Mesothelial cell of epicardium (in vitro differentiated cells): ENCODE results near the gene NR5A2. TPM values are rescaled to one million over a fixed set of nuclear protein-coding genes. Genes with fewer than 3 reads are reported as not detected.

Experiments
- DNase-seq, 2 experiments: peaks; one replicate each; pipeline ENCODE4 v3.0.0; 2021; ENCODE audit warnings: low spot score in 2 of 2; ENCODE audit not compliant: unreplicated experiment in 2 of 2
- H3K27ac Mint-ChIP-seq: 2 replicates; pipeline ENCODE4 v1.8.0; 2021; ENCODE audit warnings: mixed read lengths
- H3K27me3 Mint-ChIP-seq: 2 replicates; pipeline ENCODE4 v1.8.0; 2021; ENCODE audit warnings: low read depth, mixed read lengths
- H3K36me3 Mint-ChIP-seq: 2 replicates; pipeline ENCODE4 v1.8.0; 2021; ENCODE audit warnings: mixed read lengths
- H3K4me1 Mint-ChIP-seq: 2 replicates; pipeline ENCODE4 v1.8.0; 2021; ENCODE audit warnings: mixed read lengths
- H3K4me3 Mint-ChIP-seq: 2 replicates; pipeline ENCODE4 v1.8.0; 2021; ENCODE audit warnings: mild to moderate bottlenecking, moderate library complexity, mixed read lengths
- H3K9me3 Mint-ChIP-seq: 2 replicates; pipeline ENCODE4 v1.8.0; 2021; ENCODE audit warnings: mixed read lengths
- total RNA-seq: library from RNA; stranded (reverse); gene quantifications from 3 replicates; pipeline ENCODE4 v1.2.1, GENCODE V29; 2021
- TF ChIP-seq, protein P1 (sequence below): fragments of 200-600 bp; sonication (generic); IDR thresholded peaks from one replicate; pipeline ENCODE4 v1.5.0; 2021; ENCODE audit warnings: antibody characterized with exemption; ENCODE audit not compliant: unreplicated experiment

NR5A2 gene
- total RNA-seq, 1 donor from 2014 or later, result 0.38 TPM

GRCh38 chr1:200073286-200073637, 45.8 kb downstream of the NR5A2 start:
- TF ChIP-seq, protein P1, sequence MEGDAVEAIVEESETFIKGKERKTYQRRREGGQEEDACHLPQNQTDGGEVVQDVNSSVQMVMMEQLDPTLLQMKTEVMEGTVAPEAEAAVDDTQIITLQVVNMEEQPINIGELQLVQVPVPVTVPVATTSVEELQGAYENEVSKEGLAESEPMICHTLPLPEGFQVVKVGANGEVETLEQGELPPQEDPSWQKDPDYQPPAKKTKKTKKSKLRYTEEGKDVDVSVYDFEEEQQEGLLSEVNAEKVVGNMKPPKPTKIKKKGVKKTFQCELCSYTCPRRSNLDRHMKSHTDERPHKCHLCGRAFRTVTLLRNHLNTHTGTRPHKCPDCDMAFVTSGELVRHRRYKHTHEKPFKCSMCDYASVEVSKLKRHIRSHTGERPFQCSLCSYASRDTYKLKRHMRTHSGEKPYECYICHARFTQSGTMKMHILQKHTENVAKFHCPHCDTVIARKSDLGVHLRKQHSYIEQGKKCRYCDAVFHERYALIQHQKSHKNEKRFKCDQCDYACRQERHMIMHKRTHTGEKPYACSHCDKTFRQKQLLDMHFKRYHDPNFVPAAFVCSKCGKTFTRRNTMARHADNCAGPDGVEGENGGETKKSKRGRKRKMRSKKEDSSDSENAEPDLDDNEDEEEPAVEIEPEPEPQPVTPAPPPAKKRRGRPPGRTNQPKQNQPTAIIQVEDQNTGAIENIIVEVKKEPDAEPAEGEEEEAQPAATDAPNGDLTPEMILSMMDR, result no peak
- Mint-ChIP-seq H3K36me3 (no peaks in the 10 kb centered on the region), H3K4me1 (peaks cover 3% of the 10 kb centered on the region), H3K27me3 (peaks cover 51% of the 10 kb centered on the region), H3K27ac (no peak overlapping the region), H3K9me3 (no peaks in the 10 kb centered on the region), H3K4me3 (no peak overlapping the region)
- DNase-seq, result no peak

DNA sequence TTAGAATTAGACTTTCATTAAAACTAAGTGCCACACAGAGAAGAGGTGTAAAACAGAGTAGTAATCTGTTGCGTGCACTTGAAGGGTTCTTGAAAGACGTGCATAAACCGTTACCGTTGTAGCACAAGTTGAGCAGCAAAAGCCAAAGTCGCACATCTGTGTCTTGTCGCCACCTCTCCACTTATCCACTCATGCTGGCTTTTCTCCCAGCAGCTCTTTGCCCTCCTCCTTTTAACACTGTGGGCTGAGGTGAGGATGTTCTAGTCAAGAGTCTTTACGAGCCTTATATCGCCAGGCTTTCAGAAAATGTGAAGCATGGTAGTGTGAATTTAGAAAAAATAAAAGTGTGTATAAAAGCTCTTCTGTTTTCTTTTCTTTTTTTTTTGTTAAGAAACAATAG, 48.0 kb downstream of the NR5A2 start:
- peaks cover 37% of the 10 kb centered on the region for H3K27me3 Mint-ChIP-seq
- no peaks in the 10 kb centered on the region for H3K36me3 Mint-ChIP-seq
- no peaks in the 10 kb centered on the region for H3K9me3 Mint-ChIP-seq
- no peak overlapping the region for H3K27ac Mint-ChIP-seq
- H3K4me3 Mint-ChIP-seq, result no peak overlapping the region
- H3K4me1 Mint-ChIP-seq, result peaks cover 3% of the 10 kb centered on the region
- DNase-seq, result no peak
- TF ChIP-seq, protein P1, result no peak

- no peak for DNase-seq
- TF ChIP-seq, protein P1, result no peak
- H3K27ac Mint-ChIP-seq, result no peak overlapping the region
- H3K4me1 Mint-ChIP-seq, result peaks cover 3% of the 10 kb centered on the region
- H3K9me3 Mint-ChIP-seq, result no peaks in the 10 kb centered on the region
- H3K27me3 Mint-ChIP-seq, result peaks cover 38% of the 10 kb centered on the region
- no peak overlapping the region for H3K4me3 Mint-ChIP-seq
- H3K36me3 Mint-ChIP-seq, result no peaks in the 10 kb centered on the region
Observed at GRCh38 chr1:200075938-200076546, 48.5 kb downstream of the NR5A2 start.

- H3K4me3 Mint-ChIP-seq, result no peak overlapping the region
- TF ChIP-seq, protein P1, result no peak
- DNase-seq, result no peak
- H3K27ac Mint-ChIP-seq, result no peak overlapping the region
- no peaks in the 10 kb centered on the region for H3K9me3 Mint-ChIP-seq
- H3K27me3 Mint-ChIP-seq, result peaks cover 39% of the 10 kb centered on the region
- peaks cover 3% of the 10 kb centered on the region for H3K4me1 Mint-ChIP-seq
- H3K36me3 Mint-ChIP-seq, result no peaks in the 10 kb centered on the region
Observed at GRCh38 chr1:200079232-200079940, 51.9 kb downstream of the NR5A2 start.

- TF ChIP-seq, protein P1, result no peak
- Mint-ChIP-seq H3K4me3 (no peak overlapping the region), H3K4me1 (no peaks in the 10 kb centered on the region), H3K27ac (no peak overlapping the region), H3K36me3 (no peaks in the 10 kb centered on the region), H3K27me3 (peaks cover 29% of the 10 kb centered on the region), H3K9me3 (no peaks in the 10 kb centered on the region)
- no peak for DNase-seq
Observed at GRCh38 chr1:200081151-200081968, 53.9 kb downstream of the NR5A2 start.
